Stimulated activated naive CD8-positive, alpha-beta T cell treated with anti-CD3 and anti-CD28 coated beads, Interleukin-15, amount 100 ng/mL, for 72 hours (primary cell): Measurements from ENCODE around the gene FXYD1.

ENCODE experiments used
- ATAC-seq: fragments of 150-1000 bp; cut with Tn5 transposase; 2 replicates; pipeline ENCODE4 v1.10.0; 2021; ENCODE audit warnings: mild to moderate bottlenecking, moderate library complexity
- DNase-seq, 2 donors: peaks; one replicate each; pipeline ENCODE4 v3.0.0; 2021 to 2022
- H3K27ac Mint-ChIP-seq, 2 donors: one replicate each; pipeline ENCODE4 v1.8.0; 2022; ENCODE audit warnings: mild to moderate bottlenecking in 2 of 2, mixed read lengths in 2 of 2, moderate library complexity in 2 of 2
- H3K27me3 Mint-ChIP-seq: one replicate; pipeline ENCODE4 v1.8.0; 2022; ENCODE audit warnings: mixed read lengths
- H3K4me1 Mint-ChIP-seq: one replicate; pipeline ENCODE4 v1.8.0; 2022; ENCODE audit warnings: mild to moderate bottlenecking, mixed read lengths
- H3K4me3 Mint-ChIP-seq, 2 donors: one replicate each; pipeline ENCODE4 v1.8.0; 2022; ENCODE audit warnings: mild to moderate bottlenecking in 2 of 2, mixed read lengths in 2 of 2, moderate library complexity in 1 of 2
- H3K9me3 Mint-ChIP-seq, 2 donors: one replicate each; pipeline ENCODE4 v1.8.0; 2022; ENCODE audit warnings: mixed read lengths in 2 of 2

The FXYD1 gene

GRCh38 chr19:35117799-35118198 lies 20.8 kb upstream of the FXYD1 start:
- ATAC-seq (no peak), DNase-seq (no peak)
- H3K4me1 Mint-ChIP-seq: peaks cover 9% of the 10 kb centered on the region
- H3K27me3 Mint-ChIP-seq: no peaks in the 10 kb centered on the region
- no peak overlapping the region for H3K4me3 Mint-ChIP-seq
- no peaks in the 10 kb centered on the region for H3K9me3 Mint-ChIP-seq
- H3K27ac Mint-ChIP-seq: no peak overlapping the region

DNA sequence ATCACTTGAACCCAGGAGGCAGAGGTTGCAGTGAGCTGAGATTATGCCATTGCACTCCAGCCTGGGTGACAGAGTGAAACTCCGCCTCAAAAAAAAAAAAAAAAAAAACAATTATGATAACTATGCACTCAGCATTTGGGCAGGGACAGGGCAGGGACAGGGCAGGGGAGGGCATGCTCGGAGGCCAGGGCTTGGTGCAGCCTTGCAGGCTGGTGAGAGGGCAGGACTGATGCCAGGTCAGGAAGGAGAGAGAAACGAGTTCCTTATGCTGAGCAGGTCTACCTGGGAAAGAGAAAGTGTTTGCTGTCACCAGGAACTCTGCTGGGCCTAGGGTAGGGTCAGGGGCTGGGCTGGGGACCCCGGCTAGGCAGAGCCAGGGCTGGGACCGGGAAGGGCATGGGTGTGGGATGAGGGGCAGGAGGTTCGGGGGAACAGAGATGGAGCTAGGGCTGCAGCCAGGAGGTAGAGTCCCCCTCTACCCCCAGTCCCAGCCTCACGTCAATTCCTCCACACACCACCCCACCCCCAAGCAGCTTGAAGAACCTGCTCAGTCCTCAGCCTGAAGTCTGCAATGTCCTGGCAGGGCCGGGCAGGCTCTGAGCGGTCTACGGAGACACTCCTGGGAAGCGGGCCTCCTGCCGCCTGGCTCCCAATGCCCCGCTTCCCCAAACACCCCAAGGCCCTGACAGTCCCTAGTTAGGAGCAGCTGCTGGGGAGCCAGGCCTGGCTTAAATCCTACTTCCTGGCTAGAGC lies 20.2 kb upstream of the FXYD1 start:
- DNase-seq (no peak), ATAC-seq (no peak)
- Mint-ChIP-seq H3K27ac (no peak overlapping the region), H3K27me3 (no peaks in the 10 kb centered on the region), H3K4me3 (no peak overlapping the region), H3K4me1 (peaks cover 9% of the 10 kb centered on the region), H3K9me3 (no peaks in the 10 kb centered on the region)

GRCh38 chr19:35119091-35119490 lies 19.5 kb upstream of the FXYD1 start:
- Mint-ChIP-seq H3K27ac (no peak overlapping the region), H3K4me1 (peaks cover 15% of the 10 kb centered on the region), H3K27me3 (no peaks in the 10 kb centered on the region), H3K4me3 (no peak overlapping the region), H3K9me3 (no peaks in the 10 kb centered on the region)
- ATAC-seq (no peak), DNase-seq (no peak)

- H3K27ac Mint-ChIP-seq: no peak overlapping the region
- H3K4me1 Mint-ChIP-seq: peaks cover 17% of the 10 kb centered on the region
- H3K9me3 Mint-ChIP-seq: no peaks in the 10 kb centered on the region
- DNase-seq: no peak
- H3K27me3 Mint-ChIP-seq: no peaks in the 10 kb centered on the region
- no peak for ATAC-seq
- H3K4me3 Mint-ChIP-seq: no peak overlapping the region
These were observed 19.0 kb upstream of the FXYD1 start for GRCh38 chr19:35119578-35120155.

GRCh38 chr19:35120492-35120891 lies 18.1 kb upstream of the FXYD1 start:
- Mint-ChIP-seq H3K27ac (no peak overlapping the region), H3K4me1 (peaks cover 18% of the 10 kb centered on the region), H3K4me3 (no peak overlapping the region), H3K27me3 (no peaks in the 10 kb centered on the region), H3K9me3 (no peaks in the 10 kb centered on the region)
- ATAC-seq (no peak), DNase-seq (no peak)

DNA sequence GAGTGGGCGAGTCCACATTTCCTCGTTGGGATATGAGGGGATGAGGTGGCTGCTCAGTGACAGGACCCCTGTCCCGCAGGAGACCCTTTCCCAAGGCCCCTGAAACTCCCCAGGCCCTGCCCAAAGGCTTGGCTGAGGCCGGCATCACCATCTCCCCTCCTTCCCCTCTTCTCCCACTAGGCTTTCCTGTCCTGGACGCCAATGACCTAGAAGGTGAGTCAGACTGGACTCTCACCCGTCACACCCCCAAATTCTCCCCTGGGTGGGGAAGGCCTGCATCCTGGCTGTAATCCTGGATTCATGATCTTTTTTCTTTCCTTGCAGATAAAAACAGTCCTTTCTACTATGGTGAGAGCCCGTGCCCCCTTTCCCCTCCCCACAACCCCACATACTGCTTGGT lies 17.7 kb upstream of the FXYD1 start:
- H3K27me3 Mint-ChIP-seq: no peaks in the 10 kb centered on the region
- H3K27ac Mint-ChIP-seq: no peak overlapping the region
- no peaks in the 10 kb centered on the region for H3K9me3 Mint-ChIP-seq
- ATAC-seq: no peak
- H3K4me3 Mint-ChIP-seq: no peak overlapping the region
- H3K4me1 Mint-ChIP-seq: peaks cover 18% of the 10 kb centered on the region
- no peak for DNase-seq

DNA sequence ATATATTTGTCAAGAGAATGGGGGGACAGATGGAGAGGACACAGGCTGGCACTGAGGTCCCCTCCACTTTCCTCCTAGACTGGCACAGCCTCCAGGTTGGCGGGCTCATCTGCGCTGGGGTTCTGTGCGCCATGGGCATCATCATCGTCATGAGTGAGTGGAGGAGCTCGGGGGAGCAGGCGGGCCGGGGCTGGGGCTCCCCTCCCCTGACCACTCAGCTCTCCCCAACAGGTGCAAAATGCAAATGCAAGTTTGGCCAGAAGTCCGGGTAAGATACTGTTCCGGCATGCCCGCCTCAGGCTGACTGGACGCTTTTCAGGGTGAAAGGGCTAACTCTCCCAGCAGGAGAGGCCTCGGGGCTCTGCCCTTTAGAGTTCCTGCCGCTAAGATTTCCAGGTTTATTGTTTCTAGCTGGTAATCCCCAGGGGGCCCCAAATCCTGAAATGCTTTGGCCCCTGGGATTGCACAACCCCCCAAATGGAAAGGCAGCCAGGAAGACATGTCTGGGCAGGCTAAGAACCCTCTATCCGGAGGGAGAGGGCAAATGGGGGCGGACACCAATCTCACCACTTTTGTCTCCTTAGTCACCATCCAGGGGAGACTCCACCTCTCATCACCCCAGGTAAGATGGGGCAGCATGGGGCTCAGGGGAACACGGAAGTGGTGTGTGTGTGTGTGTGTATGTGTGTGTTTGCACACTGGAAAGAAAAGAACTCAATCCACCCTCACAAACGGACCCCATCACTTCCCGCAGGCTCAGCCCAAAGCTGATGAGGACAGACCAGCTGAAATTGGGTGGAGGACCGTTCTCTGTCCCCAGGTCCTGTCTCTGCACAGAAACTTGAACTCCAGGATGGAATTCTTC lies 15.7 kb upstream of the FXYD1 start:
- no peak overlapping the region for H3K4me3 Mint-ChIP-seq
- H3K9me3 Mint-ChIP-seq: no peaks in the 10 kb centered on the region
- H3K4me1 Mint-ChIP-seq: peaks cover 18% of the 10 kb centered on the region
- H3K27me3 Mint-ChIP-seq: no peaks in the 10 kb centered on the region
- no peak overlapping the region for H3K27ac Mint-ChIP-seq
- ATAC-seq (no peak), DNase-seq (no peak)

DNA sequence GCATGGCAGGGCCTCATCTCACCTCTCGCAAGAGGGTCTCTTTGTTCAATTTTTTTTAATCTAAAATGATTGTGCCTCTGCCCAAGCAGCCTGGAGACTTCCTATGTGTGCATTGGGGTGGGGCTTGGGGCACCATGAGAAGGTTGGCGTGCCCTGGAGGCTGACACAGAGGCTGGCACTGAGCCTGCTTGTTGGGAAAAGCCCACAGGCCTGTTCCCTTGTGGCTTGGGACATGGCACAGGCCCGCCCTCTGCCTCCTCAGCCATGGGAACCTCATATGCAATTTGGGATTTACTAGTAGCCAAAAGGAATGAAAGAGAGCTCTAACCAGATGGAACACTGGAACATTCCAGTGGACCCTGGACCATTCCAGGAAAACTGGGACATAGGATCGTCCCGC lies 15.1 kb upstream of the FXYD1 start:
- Mint-ChIP-seq H3K27me3 (no peaks in the 10 kb centered on the region), H3K27ac (no peak overlapping the region), H3K4me3 (peak overlapping the region in 1 of 2 donors; percentile 77), H3K9me3 (no peaks in the 10 kb centered on the region), H3K4me1 (peaks cover 18% of the 10 kb centered on the region)
- ATAC-seq (no peak), DNase-seq (no peak)

GRCh38 chr19:35124098-35125060 lies 14.2 kb upstream of the FXYD1 start:
- Mint-ChIP-seq H3K27ac (peak overlapping the region; percentile 65 to 83), H3K4me3 (peak overlapping the region; percentile 77 to 78), H3K4me1 (peaks cover 18% of the 10 kb centered on the region), H3K9me3 (no peaks in the 10 kb centered on the region), H3K27me3 (no peaks in the 10 kb centered on the region)
- ATAC-seq (peak; percentile 97), DNase-seq (peak; percentile 82 to 89)

GRCh38 chr19:35125270-35125717 lies 13.3 kb upstream of the FXYD1 start:
- Mint-ChIP-seq H3K4me1 (peaks cover 18% of the 10 kb centered on the region), H3K27ac (no peak overlapping the region), H3K9me3 (no peaks in the 10 kb centered on the region), H3K27me3 (no peaks in the 10 kb centered on the region), H3K4me3 (peak overlapping the region; percentile 77 to 78)
- DNase-seq: no peak
- ATAC-seq: no peak

DNA sequence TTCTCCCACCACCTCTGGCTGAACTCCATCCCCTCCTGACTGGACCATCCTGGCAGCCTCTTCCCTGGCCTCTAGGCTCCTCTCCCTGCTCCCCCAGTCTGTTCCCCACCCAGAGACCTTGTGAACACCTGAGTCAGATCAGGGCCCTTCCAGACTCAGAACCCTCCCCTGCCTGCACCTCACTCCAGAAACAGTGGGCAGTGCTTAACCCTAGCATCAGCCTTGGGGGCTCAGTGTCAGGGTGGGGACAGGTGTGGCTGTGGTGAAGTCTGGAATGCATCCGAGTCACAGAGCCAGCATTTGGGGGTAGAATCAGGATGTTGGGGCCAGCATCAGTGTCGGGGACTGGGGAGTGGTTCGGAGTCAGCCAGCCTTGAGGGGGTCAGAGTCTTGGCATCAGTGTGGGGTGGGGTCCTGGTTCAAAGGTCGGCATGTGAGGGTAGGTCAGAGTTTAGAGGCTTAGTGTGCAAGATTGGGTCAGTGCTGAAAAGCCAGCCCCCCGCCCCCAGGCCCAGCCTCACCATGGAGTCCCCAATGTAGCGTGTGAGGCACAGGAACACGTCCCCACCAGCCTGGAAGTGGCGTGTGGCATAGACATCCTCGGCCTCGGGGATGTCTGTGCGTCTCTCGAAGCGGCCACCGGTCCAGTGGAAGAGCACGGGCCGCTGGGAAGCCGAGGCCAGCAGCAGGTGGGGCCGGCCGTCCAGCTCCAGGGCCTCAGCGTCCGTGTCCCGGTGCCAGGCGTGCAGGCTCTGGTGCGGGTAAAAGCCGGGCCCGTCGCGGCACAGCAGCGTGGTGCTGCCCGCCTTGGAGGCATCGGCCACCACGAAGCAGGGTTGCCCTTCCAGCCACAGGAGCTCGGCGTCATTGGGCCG lies 12.6 kb upstream of the FXYD1 start:
- H3K4me3 Mint-ChIP-seq: peak overlapping the region; percentile 7 to 27
- H3K9me3 Mint-ChIP-seq: no peaks in the 10 kb centered on the region
- ATAC-seq: no peak
- no peaks in the 10 kb centered on the region for H3K27me3 Mint-ChIP-seq
- H3K27ac Mint-ChIP-seq: peak overlapping the region in 1 of 2 donors; percentile 1
- no peak for DNase-seq
- H3K4me1 Mint-ChIP-seq: peaks cover 18% of the 10 kb centered on the region

GRCh38 chr19:35126624-35126959 lies 12.0 kb upstream of the FXYD1 start:
- no peak for ATAC-seq
- H3K27me3 Mint-ChIP-seq: no peaks in the 10 kb centered on the region
- no peak for DNase-seq
- H3K4me3 Mint-ChIP-seq: no peak overlapping the region
- peaks cover 18% of the 10 kb centered on the region for H3K4me1 Mint-ChIP-seq
- no peak overlapping the region for H3K27ac Mint-ChIP-seq
- H3K9me3 Mint-ChIP-seq: no peaks in the 10 kb centered on the region

DNA sequence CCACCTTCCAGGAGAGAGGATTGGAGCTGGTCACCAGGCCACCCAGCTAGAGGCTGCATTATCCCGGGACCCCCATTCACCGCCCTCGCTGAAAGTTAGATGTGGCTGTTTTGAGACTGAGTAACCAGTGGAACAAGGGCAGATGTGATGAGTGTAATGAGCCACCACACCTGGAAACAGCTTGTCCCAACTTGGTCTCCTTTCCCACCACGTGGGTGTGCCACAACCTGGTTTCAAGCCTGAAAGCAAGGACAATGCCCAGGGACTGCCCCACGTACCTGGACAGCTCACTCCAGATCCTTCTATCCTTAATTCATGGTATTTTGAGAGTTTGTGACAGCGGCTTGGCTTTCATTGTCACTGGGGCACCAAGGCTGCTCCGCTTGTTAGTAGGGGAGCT lies 10.8 kb upstream of the FXYD1 start:
- H3K4me1 Mint-ChIP-seq: peaks cover 18% of the 10 kb centered on the region
- no peak overlapping the region for H3K27ac Mint-ChIP-seq
- H3K4me3 Mint-ChIP-seq: no peak overlapping the region
- DNase-seq (no peak), ATAC-seq (no peak)
- peaks cover 5 to 9% of the 10 kb centered on the region in 2 donors for H3K9me3 Mint-ChIP-seq
- H3K27me3 Mint-ChIP-seq: no peaks in the 10 kb centered on the region

DNA sequence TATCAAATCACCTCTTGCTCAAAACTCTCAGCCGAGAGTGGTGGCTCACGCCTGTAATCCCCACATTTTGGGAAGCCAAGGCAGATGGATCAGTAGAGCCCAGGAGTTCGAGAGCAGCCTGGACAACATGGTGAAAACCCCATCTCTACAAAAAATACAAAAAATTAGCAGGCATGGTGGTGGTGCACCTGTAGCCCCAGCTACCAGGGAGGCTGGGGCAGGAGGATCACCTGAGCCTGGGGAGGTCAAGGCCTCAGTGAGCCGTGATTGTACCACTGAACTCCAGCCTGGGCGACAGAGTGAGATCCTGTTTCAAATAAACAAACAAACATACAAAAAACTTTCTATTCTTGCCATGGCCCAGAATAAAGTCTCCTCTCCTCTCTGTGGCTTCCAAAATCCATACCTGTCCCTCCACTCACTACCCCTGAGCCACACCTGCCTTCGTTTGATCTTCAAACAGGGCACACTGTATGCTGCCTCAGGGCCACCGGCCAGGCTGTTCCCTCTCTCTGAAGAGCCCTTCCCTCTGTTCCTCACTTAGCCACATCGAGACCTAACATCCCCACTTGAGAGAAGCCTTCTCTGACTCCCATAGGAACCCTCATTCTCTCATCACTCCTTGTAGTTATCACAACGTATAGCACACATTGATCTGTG lies 10.1 kb upstream of the FXYD1 start:
- no peaks in the 10 kb centered on the region for H3K27me3 Mint-ChIP-seq
- no peak overlapping the region for H3K4me3 Mint-ChIP-seq
- DNase-seq: no peak
- H3K9me3 Mint-ChIP-seq: peaks cover 5 to 15% of the 10 kb centered on the region in 2 donors
- H3K27ac Mint-ChIP-seq: no peak overlapping the region
- H3K4me1 Mint-ChIP-seq: peaks cover 17% of the 10 kb centered on the region
- no peak for ATAC-seq
